Stimulated activated CD4-positive, alpha-beta T cell treated with anti-CD3 and anti-CD28 coated beads, Interleukin-1b, Interleukin-23, amount 100 ng/mL, for 24 hours (primary cell): ENCODE results near the gene TRIM26.
A peak's percentile ranks its signal among the peaks of the same experiment; 100 is the strongest.
"Not testable (repeated sequence)": the region's sequence is repeated elsewhere in the genome, so short reads cannot be mapped to it uniquely, and the experiment has no call there.

Source experiments
- DNase-seq, 4 experiments: peaks; one replicate each; pipeline ENCODE4 v3.0.0-alpha.2; 2020; ENCODE audit warnings: low read depth in 4 of 4, low spot score in 1 of 4

Gene TRIM26

DNA sequence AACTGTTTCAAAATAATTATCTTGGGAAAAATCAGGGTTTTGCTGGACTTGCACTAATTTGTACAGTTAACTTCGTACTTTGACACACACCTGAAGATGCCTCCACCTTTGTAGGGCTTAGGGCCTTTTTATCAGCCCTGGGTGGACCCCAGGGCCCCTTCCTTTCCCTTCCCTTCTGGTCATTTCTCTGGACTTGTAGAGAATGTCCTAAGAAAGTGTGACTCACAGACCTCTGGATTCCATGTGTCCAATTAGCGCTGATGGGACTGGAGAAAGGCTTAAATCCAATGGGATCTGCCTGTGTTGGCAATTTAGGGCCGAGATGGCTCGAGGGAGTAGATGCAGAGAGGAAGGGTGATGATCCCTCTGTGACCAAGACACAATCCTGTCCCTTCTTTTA, 40.5 kb downstream of the TRIM26 start:
- DNase-seq, result no peak

DNA sequence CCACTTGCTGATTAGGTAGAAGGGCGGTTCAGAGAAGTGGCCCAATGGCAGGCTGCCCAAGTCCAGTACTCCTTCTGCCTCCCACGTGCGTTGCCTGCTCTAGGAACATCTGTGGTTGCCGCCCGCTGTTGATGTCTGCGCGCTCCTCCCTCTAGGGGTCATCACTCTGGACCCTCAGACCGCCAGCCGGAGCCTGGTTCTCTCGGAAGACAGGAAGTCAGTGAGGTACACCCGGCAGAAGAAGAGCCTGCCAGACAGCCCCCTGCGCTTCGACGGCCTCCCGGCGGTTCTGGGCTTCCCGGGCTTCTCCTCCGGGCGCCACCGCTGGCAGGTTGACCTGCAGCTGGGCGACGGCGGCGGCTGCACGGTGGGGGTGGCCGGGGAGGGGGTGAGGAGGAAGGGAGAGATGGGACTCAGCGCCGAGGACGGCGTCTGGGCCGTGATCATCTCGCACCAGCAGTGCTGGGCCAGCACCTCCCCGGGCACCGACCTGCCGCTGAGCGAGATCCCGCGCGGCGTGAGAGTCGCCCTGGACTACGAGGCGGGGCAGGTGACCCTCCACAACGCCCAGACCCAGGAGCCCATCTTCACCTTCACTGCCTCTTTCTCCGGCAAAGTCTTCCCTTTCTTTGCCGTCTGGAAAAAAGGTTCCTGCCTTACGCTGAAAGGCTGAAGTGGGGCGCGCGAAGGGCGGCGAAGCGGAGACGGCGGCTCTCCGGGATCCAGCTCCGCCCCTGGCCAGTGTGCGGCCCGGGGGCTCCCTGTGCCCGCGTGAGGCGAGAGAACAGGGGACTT, 41.3 kb downstream of the TRIM26 start:
- DNase-seq, result no peak

DNA sequence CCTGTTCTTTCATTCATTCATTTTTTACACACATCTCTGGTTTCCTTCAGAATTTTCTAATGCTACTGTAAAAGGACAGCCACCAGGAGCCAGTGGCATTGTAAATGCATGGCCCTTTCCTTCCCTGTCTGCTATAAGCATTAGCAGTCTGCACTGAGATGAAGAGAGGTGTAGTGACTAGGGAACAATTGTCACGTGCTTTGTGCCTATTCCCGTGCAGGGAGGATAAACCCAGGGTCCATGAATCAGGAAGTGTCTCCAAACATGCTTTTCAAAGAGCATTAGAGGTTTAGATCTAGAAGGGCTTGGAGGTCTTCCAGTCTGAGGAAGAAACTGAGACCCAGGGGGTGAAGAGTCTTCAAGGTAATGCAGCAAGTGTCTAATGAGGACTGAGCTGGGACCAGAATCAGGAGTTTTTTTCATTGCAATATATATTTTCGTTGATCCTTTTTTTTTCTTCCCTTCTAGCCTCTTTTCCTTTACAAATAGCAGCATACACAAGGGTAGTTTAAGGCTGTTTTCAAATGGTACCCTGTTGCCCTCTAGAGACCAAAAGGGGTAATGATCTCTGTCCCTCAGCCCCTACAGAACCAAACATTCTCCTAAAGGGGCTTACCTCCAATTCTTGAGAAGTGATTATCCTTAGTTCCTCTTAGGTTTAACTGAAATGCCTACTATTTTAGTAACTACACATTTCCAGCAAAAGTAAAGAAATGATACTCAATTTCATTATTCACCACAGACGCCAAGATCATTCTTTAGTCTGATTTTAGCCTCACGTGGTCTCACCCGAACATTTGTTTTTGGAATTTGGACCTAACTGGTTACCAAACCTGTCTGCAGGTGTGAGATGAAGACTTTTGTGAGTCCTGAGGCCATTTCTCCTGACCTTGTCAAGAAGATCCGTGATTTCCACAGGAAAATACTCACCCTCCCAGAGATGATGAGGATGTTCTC, 43.3 kb downstream of the TRIM26 start:
- no peak for DNase-seq

DNA sequence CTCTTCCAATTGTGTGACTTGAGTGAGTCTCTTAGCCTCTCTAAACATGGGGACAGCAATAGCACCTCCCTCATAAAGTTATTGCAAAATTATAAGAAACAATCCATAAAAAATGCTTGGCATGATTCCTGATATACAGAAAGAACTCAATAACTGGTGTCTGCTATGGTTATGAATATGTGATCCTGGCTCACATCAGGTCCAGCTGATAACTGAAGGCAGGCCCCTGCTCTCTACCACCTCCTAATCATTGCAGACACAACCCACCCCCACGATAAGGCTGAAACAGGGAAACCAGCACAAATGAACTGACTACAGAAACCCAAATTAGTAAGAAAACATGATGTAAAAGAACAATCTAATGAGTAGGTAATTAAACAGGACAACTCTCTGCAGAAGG, 44.5 kb downstream of the TRIM26 start:
- DNase-seq, result no peak

DNA sequence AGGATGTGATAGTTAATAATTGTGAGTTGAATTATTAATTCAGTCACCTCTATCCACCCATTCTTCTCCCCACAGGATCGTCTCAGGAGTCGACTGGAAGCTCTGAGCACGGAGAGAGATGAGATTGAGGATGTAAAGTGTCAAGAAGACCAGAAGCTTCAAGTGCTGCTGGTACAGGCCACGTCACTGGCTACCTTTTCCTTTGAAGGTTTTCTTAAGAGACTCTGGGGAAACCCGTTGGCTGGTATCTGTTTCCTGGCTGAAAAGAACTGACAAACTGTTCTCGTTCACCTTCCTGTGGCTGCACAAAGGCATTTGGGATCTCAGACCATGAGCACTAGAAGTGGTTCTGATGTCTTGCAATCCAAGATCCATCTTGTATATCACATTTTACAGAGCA, 46.1 kb downstream of the TRIM26 start:
- no peak for DNase-seq

DNA sequence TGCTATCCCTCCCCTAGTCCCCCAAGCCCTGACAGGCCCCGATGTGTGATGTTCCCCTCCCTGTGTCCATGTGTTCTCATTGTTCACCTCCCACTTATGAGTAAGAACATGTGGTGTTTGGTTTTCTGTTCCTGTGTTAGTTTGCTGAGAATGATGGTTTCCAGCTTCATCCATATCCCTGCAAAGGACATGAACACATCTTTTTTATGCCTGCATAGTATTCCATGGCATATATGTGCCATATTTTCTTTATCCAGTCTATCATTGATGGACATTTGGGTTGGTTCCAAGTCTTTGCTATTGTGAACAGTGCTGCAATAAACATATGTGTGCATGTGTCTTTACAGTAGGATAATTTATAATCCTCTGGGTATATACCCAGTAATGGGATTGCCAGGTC, 48.0 kb downstream of the TRIM26 start:
- not testable (repeated sequence) for DNase-seq

DNA sequence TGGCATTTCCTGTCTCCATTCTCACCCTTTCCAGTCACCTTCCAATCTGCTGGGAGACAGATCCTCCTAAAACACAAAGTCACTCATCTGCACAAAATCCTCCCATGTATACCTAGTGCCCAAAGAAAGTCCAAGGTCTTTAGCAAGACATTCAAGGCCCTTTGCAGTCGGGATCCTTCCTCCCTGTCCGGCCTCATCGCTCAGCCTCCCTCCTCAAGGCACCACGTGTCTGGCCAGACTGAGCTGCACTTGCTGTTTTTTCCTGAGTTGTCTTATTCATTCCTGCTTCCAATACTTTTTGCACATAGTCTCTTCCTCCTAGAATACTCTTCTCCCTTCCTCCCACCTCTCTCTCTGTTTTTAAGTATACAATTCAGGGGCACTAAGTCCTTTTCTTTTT, 48.5 kb downstream of the TRIM26 start:
- DNase-seq, result no peak

DNA sequence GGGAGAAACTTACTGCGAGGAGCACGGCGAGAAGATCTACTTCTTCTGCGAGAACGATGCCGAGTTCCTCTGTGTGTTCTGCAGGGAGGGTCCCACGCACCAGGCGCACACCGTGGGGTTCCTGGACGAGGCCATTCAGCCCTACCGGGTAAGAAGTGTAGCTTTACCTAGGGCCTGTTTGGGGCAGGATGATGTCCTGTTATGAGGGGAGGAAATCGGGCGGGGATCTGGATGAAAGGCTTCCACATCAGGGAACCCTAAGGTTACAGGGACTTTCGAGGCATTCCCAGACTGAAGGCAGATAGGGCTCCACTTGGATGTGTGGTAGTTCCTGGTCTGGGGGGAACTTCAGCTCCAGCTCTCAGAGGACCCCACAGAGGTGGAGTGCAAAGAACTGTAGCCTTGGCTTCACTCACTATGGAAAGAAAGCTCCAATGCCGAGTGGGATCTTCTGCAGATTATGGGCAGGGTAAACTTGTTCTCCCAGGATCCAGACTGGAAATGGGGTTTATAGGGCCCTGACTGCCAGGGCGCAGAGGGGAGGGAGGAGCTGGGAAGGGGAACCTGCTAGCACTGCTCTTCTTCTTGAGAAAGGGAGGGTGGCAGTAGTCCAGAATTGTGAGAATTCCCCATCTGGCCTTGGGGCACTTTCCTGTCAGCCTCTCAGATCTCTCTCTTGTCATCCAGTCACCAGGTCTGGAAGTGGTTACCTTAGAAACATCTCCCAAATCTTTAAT, 49.1 kb downstream of the TRIM26 start:
- no peak for DNase-seq

DNA sequence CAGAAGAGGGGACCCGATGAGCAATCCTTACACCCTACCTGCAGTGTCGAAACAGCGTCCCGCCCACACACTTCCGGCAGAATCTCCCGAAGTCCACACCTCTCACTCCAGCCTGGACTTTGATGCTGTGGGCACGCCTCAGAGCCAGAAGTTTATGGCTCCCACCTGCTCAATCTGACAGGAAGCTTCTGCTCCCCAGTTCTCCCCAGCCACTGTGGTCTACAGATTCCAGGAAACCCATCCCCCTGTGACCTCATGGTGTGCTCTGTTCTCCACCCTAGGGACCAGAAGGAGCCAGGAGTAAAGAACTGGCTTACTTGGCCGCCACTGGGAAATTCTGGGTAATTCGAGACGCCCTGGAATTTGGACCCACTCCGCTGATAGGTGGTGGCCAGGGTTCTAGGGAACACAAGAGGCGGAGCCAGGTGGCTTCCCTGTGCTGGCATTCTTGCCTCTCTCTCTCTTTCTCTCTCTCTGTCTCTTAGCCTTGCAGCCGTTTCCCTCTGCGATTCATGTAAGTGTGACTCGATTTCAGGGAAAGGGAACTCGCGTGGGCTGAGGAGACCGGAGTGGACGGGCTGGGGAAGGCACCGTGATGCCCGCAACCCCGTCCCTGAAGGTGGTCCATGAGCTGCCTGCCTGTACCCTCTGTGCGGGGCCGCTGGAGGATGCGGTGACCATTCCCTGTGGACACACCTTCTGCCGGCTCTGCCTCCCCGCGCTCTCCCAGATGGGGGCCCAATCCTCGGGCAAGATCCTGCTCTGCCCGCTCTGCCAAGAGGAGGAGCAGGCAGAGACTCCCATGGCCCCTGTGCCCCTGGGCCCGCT, 49.9 kb downstream of the TRIM26 start, which contains the start of gene TRIM15:
TSS of gene TRIM15 (plus strand) at position 457 of the 828 bp plus-strand sequence. CDS start at position 596, 139 bp downstream.
- DNase-seq, result peak in 3 of 4 experiments; percentile 13 to 42 (median 27)

DNA sequence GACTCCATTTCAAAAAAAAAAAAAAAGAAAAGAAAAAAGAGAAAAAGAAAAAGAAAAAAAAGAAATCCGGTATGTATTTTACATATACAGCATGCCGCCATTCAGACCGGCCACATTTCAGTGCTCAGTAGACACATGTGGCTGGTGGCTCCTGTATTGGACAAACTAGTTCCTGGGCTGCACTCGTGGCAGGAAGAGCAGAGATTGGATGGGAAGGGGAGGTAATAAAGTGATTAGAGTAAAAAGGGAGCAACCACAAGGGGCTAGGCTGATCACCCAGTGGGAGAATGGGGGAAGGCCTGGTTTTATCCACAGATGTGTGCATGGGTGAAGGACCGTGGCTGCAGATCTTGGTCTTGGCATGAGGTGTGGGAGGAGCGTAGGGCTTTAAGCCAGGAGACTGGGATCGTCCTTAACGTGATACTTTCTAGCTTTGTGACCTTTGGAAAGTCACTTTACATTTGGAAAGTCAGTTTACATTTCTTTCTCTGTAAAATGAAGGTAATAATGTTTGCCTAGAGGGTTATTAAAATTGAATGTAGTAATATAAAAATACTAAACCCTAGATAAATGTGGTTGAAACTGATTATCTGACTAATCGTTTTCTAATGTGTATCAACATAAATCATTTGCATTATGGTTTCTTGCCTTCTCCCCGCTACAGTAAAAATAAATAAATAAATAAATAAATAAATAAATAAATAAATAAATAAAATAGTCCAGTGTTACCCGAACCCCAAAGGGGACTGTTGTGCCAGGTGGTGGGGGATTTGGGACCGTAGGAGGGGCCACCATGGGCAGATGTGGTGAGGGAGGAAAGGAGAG, 50.7 kb downstream of the TRIM26 start:
- DNase-seq, result no peak

DNA sequence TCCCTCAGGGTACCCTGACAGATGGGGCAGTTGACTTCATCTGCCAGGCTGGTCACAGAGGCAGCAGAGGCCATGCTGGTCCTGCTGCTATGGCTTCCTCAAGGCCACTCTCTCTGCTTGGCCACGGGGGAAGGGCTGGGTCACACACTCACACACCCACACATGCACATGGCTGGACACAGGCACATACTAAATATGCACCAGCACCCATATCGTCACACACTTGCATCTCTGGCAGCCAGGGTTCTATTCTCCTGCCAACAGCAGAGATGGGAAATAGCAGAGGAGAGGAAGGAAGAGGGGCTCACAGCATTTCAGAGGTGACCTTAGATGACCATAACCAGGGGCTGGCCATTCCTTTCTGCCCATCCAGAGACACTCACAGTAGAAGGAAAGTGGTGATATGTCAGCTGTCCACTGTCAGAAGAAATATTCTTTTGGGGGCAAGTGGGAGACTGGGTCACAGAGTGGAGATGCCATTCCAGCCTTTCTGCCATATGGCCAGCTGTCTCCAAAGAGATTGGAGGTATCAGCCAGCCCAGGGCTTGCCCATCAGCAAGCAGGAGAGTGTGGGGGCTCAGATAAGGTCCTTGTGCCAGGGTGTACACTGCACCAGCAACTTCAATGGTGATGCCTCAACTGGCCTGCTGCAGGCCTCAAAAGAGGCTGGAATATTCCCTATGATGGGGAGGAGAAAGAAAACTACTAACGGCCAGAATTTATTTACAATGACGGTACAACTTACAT, 52.2 kb downstream of the TRIM26 start, which contains the start of gene TRIM10:
TSS of gene TRIM10 (minus strand) at position 427 of the 747 bp plus-strand sequence. CDS start at position 74, 353 bp downstream.
- no peak for DNase-seq

DNA sequence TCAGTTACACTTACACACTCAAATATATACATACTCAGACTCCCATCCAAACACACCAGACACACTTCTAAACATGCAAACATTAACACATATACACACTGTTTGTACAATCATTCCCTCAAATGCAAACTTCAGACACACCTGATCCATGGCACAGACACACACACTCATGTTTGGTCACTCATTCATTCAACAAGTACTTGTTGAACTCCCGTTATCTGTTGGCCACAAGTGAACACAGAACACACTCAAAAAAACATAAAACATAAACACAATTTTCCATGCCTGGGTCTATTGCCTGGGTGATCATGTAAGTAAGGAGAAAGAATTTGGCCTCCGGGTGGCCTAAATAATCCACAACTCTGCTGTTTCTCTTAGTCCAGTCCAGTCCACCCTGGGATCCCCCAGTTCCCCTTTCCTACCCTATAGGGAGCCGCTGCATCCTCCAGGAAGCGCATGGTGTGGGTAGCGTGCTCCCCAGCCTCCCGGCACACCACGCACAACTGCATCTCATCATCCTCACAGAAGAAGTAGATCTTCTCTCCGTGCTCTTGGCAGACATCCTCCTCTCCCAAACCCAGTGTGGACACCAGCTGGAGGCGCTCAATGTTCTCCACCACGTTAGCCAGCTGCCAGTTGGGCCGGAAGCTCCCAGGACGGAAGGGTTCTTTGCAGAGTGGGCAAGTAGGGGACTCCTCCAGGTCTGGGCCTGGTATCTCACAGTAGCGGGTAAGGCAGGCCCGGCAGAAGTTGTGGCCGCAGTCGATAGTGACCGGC, 53.0 kb downstream of the TRIM26 start:
- no peak for DNase-seq

DNA sequence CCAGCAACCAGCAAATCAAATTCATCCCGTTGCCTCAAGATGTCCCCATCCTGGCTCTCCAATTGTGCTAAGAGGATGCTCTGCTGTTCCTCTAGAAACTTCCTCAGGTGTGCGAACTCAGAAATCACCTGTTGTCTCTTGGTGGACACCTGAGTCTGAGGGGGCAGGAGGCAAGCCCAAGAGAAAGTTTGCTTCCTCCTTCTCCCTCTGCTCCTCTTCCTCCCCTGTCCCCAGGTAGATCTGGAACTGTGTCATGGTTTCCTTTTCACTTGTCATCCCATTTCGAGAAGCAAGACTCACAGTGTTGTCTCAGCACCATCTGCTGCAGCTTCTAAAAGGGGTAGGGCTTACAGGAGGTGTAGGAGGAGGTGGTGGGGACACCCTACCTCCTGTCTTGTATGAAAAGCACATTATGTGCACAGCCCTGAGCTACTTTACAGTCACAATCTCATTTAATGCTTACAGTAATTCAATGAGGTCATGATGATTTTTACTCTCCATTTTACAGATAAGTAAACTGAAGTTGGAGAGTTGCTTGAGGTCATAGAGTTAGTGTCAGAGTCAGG, 54.6 kb downstream of the TRIM26 start:
- DNase-seq, result no peak

DNA sequence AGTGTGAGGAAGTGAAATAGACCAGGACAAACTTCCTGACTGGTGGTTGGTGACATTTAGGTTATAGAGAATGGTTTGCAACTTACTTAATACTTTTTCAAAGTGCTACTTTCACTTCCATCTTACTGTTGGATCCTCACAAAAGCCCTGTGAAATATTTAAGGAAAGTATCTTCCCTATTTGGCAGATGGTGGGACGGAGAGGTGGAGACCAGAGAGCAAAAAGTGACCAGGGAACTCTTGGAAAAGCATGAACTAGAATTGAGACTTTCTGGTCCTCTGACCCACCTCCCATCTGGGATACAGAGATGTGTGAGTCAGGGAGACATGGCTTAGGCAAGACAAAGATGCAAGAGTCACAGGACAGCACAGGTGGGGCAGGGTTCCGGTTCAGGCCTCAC, 55.2 kb downstream of the TRIM26 start:
- no peak for DNase-seq

DNA sequence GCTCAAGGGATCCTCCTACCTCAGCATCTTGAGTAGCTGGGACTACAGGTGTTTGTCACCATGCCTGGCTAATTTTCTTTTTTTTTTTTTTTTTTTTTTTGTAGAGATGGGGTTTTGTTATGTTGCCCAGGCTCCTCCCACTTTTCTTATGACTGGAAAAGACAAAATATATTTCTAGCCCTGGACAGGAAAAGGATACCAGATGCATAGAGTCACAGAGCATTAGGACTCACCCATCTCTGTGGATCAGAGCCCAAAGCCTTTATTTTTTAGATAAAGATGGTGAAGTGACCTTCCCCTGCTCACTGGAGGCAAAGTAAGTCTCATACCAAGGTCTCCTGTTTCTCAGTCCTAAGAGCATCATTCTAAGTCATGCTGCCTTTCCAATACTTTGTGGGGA, 55.6 kb downstream of the TRIM26 start:
- DNase-seq, result no peak

DNA sequence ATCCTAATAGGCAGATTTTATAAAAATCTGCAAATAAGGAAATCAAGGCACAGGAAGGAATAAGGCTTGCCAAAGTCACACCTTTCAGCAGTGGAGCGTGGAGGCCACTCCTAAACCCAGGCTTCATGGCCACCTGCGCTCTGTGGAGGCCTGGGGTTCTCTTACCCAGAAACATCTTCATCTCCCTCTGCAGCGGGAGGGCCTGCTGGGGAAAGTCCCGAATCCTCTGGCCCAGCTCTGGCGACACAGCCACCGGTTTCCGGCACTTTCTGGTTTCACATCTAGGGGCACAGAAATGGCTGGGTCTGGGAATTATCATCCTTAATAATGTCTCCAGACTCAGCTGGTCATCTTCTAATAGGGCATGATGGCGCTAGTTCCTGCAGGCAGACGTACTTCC, 56.4 kb downstream of the TRIM26 start:
- no peak for DNase-seq

DNA sequence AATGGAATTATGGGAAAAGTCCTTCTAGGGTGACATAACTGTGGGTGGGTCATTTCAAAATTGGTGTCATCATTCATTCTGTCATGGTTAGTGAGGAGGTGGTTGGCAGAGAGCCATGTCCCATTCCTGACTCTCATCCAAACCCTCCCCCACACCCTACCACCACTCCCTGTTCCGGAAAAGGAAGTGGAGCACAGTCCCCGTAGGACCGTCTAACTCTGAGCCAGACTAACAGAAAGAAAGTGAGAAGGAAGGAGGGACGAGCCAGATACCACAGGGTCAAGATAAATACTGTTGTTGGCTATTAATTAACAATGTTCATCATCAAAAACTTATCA, 57.0 kb downstream of the TRIM26 start:
- no peak for DNase-seq
